GM12878 (cell line): ENCODE measurements around the gene ADAMTSL2. TPM values are rescaled to one million over a fixed set of nuclear protein-coding genes. Genes with fewer than 3 reads are reported as not detected.

Experiments
- ATAC-seq: fragments of 200-7000 bp; cut with Tn5 transposase; 3 replicates; pipeline ENCODE4 v1.9.1; 2020; ENCODE audit warnings: mild to moderate bottlenecking, moderate library complexity
- BruUV-seq: library from RNA; stranded (reverse); fragments of 400-500 nt; replicated peaks from 2 replicates; lab custom pipeline; 2021; lab: Mats Ljungman, UMichigan
- CTCF ChIA-PET: fragments of 300-600 bp; sonication (Branson Sonifier 250); formaldehyde crosslinking; extraction: SDS; loops from one replicate; lab custom pipeline; 2021; ENCODE audit warnings: inconsistent platforms; lab: Yijun Ruan, JAX
- POLR2A ChIA-PET: fragments of 350-600 bp; formaldehyde crosslinking; extraction: SDS; loops from one replicate; lab custom pipeline; 2021; ENCODE audit warnings: inconsistent platforms; lab: Charles Lee
- RAD21 ChIA-PET: fragments of 300-600 bp; sonication (Branson Sonifier 250); formaldehyde crosslinking; loops from one replicate; lab custom pipeline; 2023; ENCODE audit warnings: antibody characterized with exemption; ENCODE audit not compliant: unreplicated experiment; lab: Charles Lee
- SMC1A ChIA-PET: fragments of 300-600 bp; sonication (Branson Sonifier 250); formaldehyde crosslinking; loops from one replicate; lab custom pipeline; 2023; ENCODE audit not compliant: unreplicated experiment, uncharacterized antibody; lab: Charles Lee
- DNase-seq: peaks from one replicate; pipeline ENCODE4 v3.0.0-alpha.2; 2011; ENCODE audit warnings: low read depth, low spot score
- FAIRE-seq: peaks from 3 replicates; lab custom pipeline; 2011; peaks lifted over from hg19 to GRCh38; lab: Jason Lieb, UNC
- H2AFZ ChIP-seq: 2 replicates; pipeline ENCODE4 v1.6.0; 2011; ENCODE audit warnings: low read depth, low read length, control low read depth; ENCODE audit not compliant: control insufficient read depth
- H3K27ac ChIP-seq: 2 replicates; pipeline ENCODE4 v1.5.1; 2011; ENCODE audit warnings: control low read depth; ENCODE audit not compliant: control insufficient read depth, insufficient read depth
- H3K27me3 ChIP-seq, 2 experiments: replicated peaks in 1 of 2; 2 replicates each; pipeline versions ENCODE4 v1.6.0 to v1.6.1; 2011; ENCODE audit warnings: low read length in 1 of 2; ENCODE audit not compliant: control insufficient read depth in 2 of 2, insufficient read depth in 2 of 2
- H3K36me3 ChIP-seq, 2 experiments: 2 replicates each; pipeline ENCODE4 v1.5.1; 2011; ENCODE audit warnings: low read length in 1 of 2; ENCODE audit not compliant: control insufficient read depth in 2 of 2, insufficient read depth in 2 of 2
- H3K4me1 ChIP-seq: 2 replicates; pipeline ENCODE4 v1.6.1; 2011; ENCODE audit warnings: mild to moderate bottlenecking, low read length, moderate library complexity, mixed read lengths; ENCODE audit not compliant: control insufficient read depth, insufficient read depth
- H3K4me2 ChIP-seq: 2 replicates; pipeline ENCODE4 v1.6.0; 2011; ENCODE audit warnings: control low read depth; ENCODE audit not compliant: control insufficient read depth, insufficient read depth
- H3K4me3 ChIP-seq: fragments of 200-600 bp; sonication (generic); 2 replicates; pipeline ENCODE4 v1.5.1; 2016
- H3K79me2 ChIP-seq: 2 replicates; pipeline ENCODE4 v1.6.0; 2011; ENCODE audit warnings: low read length; ENCODE audit not compliant: control insufficient read depth, insufficient read depth
- H3K9ac ChIP-seq: 2 replicates; pipeline ENCODE4 v1.8.0; 2011; ENCODE audit warnings: low read length, control low read depth, mixed read lengths; ENCODE audit not compliant: control insufficient read depth, insufficient read depth
- H3K9me3 ChIP-seq: replicated peaks from 3 replicates; pipeline ENCODE4 v1.5.1; 2011; ENCODE audit warnings: mild to moderate bottlenecking, low read length; ENCODE audit not compliant: control insufficient read depth, insufficient read depth
- H4K20me1 ChIP-seq: 2 replicates; pipeline ENCODE4 v1.6.0; 2011; ENCODE audit not compliant: control insufficient read depth, insufficient read depth
- CBX5 ChIP-seq: sonication (generic); IDR thresholded peaks from 2 replicates; pipeline ENCODE4 v1.6.1; 2016; ENCODE audit warnings: low read depth, moderate library complexity, mild to moderate bottlenecking, inconsistent platforms
- FOXM1 ChIP-seq: IDR thresholded peaks from 2 replicates; pipeline ENCODE4 v1.6.1; 2012; ENCODE audit warnings: low read depth, mild to moderate bottlenecking, inconsistent platforms, low read length, moderate library complexity
- WRNIP1 ChIP-seq: IDR thresholded peaks from 2 replicates; pipeline ENCODE4 v1.6.1; 2011; ENCODE audit warnings: low read depth, low read length, improper control_type of control experiment, borderline replicate concordance
- WGBS: methylation state at CpG from one replicate; pipeline ENCODE4 v1.1.6; 2016; ENCODE audit warnings: low lambda C conversion rate; ENCODE audit not compliant: insufficient replicate concordance, insufficient coverage; ENCODE audit errors: missing lambda C conversion rate; 5-methylcytosine and 5-hydroxymethylcytosine counted together
- in situ Hi-C: fragments of 300-500 bp; cut with MboI; formaldehyde crosslinking; loops from 9 replicates; pipeline ENCODE4 v1.14.3; 2018; ENCODE audit warnings: mixed read lengths
- intact Hi-C: fragments of 100-400 bp; cut with micrococcal nuclease; formaldehyde crosslinking; loops from one replicate; pipeline ENCODE4 v1.14.2; 2022; ENCODE audit not compliant: unreplicated experiment
- polyA plus RNA-seq, 11 experiments: library from polyadenylated mRNA; depleted of rRNA in 4 of 11; unstranded in 6 of 11; stranded (reverse) in 5 of 11; fragments of >200 nt; fragmentation: Nextera tagmentation in 4 of 11; fragmentation: Illumina TruSeq in 1 of 11; extraction: Ambion mirVana in 4 of 11; extraction: Trizol in 1 of 11; gene quantifications; 1 replicate in 1 of 11; 2 replicates in 10 of 11; pipeline versions ENCODE4 v1.2.1 to v1.2.3, GENCODE V29; 2011 to 2016; ENCODE audit warnings: inconsistent platforms in 2 of 11, missing spikeins in 2 of 11, low read depth in 1 of 11
- total RNA-seq, 4 experiments: library from RNA; depleted of rRNA in 3 of 4; stranded (reverse); fragments of >200 nt in 3 of 4; fragmentation: Illumina TruSeq in 1 of 4; extraction: Trizol in 1 of 4; gene quantifications; 2 replicates each; pipeline versions ENCODE4 v1.2.1 to v1.2.3, GENCODE V29; 2013 to 2021

ADAMTSL2 gene
- total and polyA plus RNA-seq, 10 of the 15 experiments (the other 5 are each of a cell fraction or from before 2014, with no cell fraction given), result 0.07 TPM; not detected in 9

DNA sequence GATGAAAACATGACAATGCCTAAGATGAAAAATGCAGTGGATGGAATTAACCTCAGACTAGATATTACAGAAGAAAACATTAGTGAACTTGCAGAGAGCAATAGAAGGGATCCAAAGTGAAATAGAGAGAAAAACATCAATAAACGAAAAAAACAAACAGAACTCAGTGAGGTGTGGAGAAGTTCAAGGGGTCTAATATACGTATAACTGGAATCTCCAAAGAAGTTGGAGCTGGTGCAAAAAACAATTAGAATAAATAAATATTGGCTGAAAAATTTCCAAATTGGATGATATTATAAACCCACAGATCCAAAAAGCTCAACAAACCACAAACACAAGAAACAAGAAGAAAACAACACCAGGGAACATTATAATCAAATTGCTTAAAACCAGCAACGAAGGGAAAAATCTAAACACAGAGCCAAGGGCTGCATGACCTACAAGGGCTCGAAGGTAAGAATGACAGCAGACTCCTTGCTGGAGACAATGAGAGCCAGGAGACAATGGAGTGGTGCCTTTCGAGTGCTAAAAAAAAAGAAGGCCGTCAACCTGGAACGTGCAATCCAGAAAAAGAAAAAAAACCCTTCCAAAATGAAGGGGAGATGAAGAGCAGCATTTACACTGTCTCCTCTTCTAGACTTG is 62.9 kb downstream of the ADAMTSL2 start:
- 33% methylated on average over 7 of the region's 7 CpGs for WGBS
- DNase-seq (no peak), ATAC-seq (no peak), FAIRE-seq (no peak)
- Histone ChIP-seq H3K36me3 (no peaks in the 10 kb centered on the region), H3K4me1 (no peaks in the 10 kb centered on the region), H3K79me2 (no peaks in the 10 kb centered on the region), H3K4me2 (no peak overlapping the region), H3K4me3 (no peak overlapping the region), H3K27ac (no peak overlapping the region), H2AFZ (no peak overlapping the region), H3K9me3 (no peaks in the 10 kb centered on the region; the same call in 1 of the 3 replicates), H3K9ac (no peak overlapping the region), H4K20me1 (no peaks in the 10 kb centered on the region), H3K27me3 (no peaks in the 10 kb centered on the region; a peak in 1 of 4 replicates)
- no TSS peak for BruUV-seq
- SMC1A ChIA-PET, result interaction anchor here (0.7 kb wide), 1 partner anchor 813 kb away, joined by 3 read pairs; no protein-coding TSS in a partner anchor
- RAD21 ChIA-PET, result no interaction called here
- CTCF ChIA-PET, result no interaction called here
- POLR2A ChIA-PET, result no interaction called here
- intact Hi-C loops (no loop called here), in situ Hi-C loops (no loop called here)
- TF ChIP-seq WRNIP1 (no peak), CBX5 (peak; percentile 98)

DNA sequence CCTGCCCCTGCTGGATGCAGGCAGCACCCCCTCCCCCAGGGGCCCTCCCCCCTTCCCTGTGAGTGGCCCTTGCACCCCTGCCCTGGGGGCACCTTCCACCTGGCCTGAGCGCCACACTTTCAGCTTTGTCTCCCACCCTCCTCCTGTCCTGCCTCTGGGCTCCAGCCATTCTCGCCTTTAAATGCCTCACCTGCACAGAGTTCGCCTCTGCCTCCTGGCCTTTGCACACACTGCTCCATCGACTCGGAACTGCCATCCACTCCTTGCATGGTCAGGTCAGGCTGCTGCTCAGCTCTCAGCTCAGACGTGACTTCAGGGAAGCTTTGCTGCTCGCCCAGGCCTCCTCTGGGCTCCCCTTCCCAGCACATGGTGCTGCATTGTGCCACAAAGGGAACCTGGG is 64.5 kb downstream of the ADAMTSL2 start:
- H3K4me1 ChIP-seq, result no peaks in the 10 kb centered on the region
- ChIA-PET POLR2A (no interaction called here), RAD21 (no interaction called here), SMC1A (no interaction called here), CTCF (no interaction called here)
- peaks cover 0 to 4% of the 10 kb centered on the region in 2 experiments; a peak in 2 of 4 replicates for H3K27me3 ChIP-seq
- intact Hi-C loops, result no loop called here
- H4K20me1 ChIP-seq, result no peaks in the 10 kb centered on the region
- no peak overlapping the region for H3K9ac ChIP-seq
- H3K9me3 ChIP-seq, result no peaks in the 10 kb centered on the region; the same call in 1 of the 3 replicates
- DNase-seq (no peak), ATAC-seq (no peak), FAIRE-seq (no peak)
- no peak overlapping the region for H3K4me2 ChIP-seq
- H2AFZ ChIP-seq, result no peak overlapping the region
- no peak overlapping the region for H3K4me3 ChIP-seq
- no peak overlapping the region for H3K27ac ChIP-seq
- no TSS peak for BruUV-seq
- no peaks in the 10 kb centered on the region for H3K36me3 ChIP-seq
- TF ChIP-seq FOXM1, result no peak
- in situ Hi-C loops, result no loop called here
- WGBS, result 20% methylated on average over 6 of the region's 7 CpGs
- no peaks in the 10 kb centered on the region for H3K79me2 ChIP-seq
